Uterus (tissue), 4 donors: Measurements from ENCODE around the gene CD1D. TPM values are rescaled to one million over a fixed set of nuclear protein-coding genes. Genes with fewer than 3 reads are reported as not detected.

Experiments
- DNase-seq, 2 donors: peaks; one replicate each; pipeline ENCODE4 v3.0.0-alpha.2; 2019 to 2020
- H3K27ac ChIP-seq, 2 donors: fragments of 200-600 bp; sonication (generic); 1 replicate in 1 of 2; 2 replicates in 1 of 2; pipeline ENCODE4 v1.5.1; 2016 to 2018
- H3K27me3 ChIP-seq, 2 donors: fragments of 200-600 bp; sonication (generic); one replicate each; pipeline ENCODE4 v1.5.1; 2018 to 2019; ENCODE audit warnings: control low read depth in 1 of 2
- H3K36me3 ChIP-seq, 2 donors: fragments of 200-600 bp; sonication (generic); one replicate each; pipeline ENCODE4 v1.5.1; 2019; ENCODE audit warnings: control low read depth in 1 of 2
- H3K4me1 ChIP-seq, 2 donors: fragments of 200-600 bp; sonication (generic); one replicate each; pipeline ENCODE4 v1.5.1; 2018 to 2019; ENCODE audit warnings: control low read depth in 1 of 2
- H3K4me3 ChIP-seq, 2 donors: fragments of 200-600 bp; sonication (generic); 1 replicate in 1 of 2; 2 replicates in 1 of 2; pipeline ENCODE4 v1.5.1; 2018 to 2019; ENCODE audit warnings: mild to moderate bottlenecking in 1 of 2
- H3K9me3 ChIP-seq, 2 donors: fragments of 200-600 bp; sonication (generic); one replicate each; pipeline ENCODE4 v1.5.1; 2019; ENCODE audit warnings: control low read depth in 1 of 2
- POLR2A ChIP-seq, 2 donors: fragments of 450-650 bp; IDR thresholded peaks; one replicate each; pipeline ENCODE4 v1.6.1; 2016; ENCODE audit warnings: antibody characterized with exemption in 2 of 2, mild to moderate bottlenecking in 1 of 2, moderate library complexity in 1 of 2
- intact Hi-C: fragments of 100-400 bp; cut with DNase I; formaldehyde crosslinking; loops from one replicate; pipeline ENCODE4 v1.15.1; 2023; ENCODE audit warnings: low total_unique reads
- total RNA-seq, 4 donors: library from RNA; depleted of rRNA in 3 of 4; stranded (reverse); fragments of >200 nt in 3 of 4; gene quantifications; one replicate each; pipeline versions ENCODE4 v1.1.0 to v1.2.4, GENCODE V29; 2014 to 2023
- TF ChIP-seq, protein P1 (sequence below), 4 experiments: fragments of 200-600 bp in 2 of 4; fragments of 450-650 bp in 2 of 4; sonication (generic) in 2 of 4; IDR thresholded peaks; one replicate each; pipeline ENCODE4 v1.5.1; 2016 to 2019; ENCODE audit warnings: antibody characterized with exemption in 4 of 4, mild to moderate bottlenecking in 2 of 4, moderate library complexity in 1 of 4
- donor health status: DM: yes; HTN: yes; CAD: no.

Gene CD1D
- total RNA-seq, 4 donors from 2014 or later, result 1.5 to 3.4 (median 1.8) TPM

DNA sequence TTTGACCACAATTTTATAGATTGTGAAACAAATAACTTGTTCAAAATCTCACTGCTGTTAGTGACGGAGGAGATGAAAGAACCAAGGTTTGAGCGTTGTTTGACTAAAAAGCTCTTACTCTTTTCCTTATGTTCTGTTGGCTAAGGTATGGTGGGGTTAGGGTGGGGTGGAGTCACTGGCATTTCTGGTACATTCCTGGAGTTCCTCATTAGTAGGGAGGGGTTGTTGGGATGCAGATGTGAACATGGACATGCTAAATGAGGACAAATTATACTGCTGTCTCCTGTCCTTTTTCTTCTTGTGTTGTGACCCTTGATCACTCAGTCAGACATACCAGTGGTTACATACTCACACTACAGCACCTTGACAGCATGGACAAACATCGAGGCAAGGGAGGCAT is 26.2 kb upstream of the CD1D start:
- Histone ChIP-seq H3K4me3 (no peak overlapping the region), H3K36me3 (no peaks in the 10 kb centered on the region), H3K4me1 (peaks cover 0 to 5% of the 10 kb centered on the region in 2 donors), H3K27ac (no peak overlapping the region), H3K27me3 (no peaks in the 10 kb centered on the region), H3K9me3 (no peaks in the 10 kb centered on the region)
- intact Hi-C loops, result no loop called here
- TF ChIP-seq POLR2A (IDR thresholded peaks at IDR 0.05), result no peak
- TF ChIP-seq, protein P1, sequence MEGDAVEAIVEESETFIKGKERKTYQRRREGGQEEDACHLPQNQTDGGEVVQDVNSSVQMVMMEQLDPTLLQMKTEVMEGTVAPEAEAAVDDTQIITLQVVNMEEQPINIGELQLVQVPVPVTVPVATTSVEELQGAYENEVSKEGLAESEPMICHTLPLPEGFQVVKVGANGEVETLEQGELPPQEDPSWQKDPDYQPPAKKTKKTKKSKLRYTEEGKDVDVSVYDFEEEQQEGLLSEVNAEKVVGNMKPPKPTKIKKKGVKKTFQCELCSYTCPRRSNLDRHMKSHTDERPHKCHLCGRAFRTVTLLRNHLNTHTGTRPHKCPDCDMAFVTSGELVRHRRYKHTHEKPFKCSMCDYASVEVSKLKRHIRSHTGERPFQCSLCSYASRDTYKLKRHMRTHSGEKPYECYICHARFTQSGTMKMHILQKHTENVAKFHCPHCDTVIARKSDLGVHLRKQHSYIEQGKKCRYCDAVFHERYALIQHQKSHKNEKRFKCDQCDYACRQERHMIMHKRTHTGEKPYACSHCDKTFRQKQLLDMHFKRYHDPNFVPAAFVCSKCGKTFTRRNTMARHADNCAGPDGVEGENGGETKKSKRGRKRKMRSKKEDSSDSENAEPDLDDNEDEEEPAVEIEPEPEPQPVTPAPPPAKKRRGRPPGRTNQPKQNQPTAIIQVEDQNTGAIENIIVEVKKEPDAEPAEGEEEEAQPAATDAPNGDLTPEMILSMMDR (IDR thresholded peaks at IDR 0.05), result no peak
- DNase-seq, result no peak

DNA sequence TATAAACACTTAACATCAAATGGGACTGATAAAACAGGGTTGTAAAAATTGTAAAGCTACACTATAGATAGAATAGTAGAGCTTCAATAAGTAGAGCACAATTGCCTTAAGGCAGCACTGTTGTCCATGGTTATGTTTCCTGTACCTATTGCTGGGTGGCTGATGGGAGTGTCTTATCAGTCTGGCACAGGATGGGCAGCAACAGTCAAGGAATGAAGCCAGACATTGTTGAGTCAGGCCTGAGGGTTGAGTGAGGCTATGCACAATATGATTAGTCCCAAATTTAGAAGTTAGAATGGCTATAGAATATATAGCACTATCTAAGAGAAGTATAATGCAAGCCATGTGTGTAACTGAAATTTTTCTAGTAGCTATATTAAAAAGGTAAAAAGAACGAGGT is 25.0 kb upstream of the CD1D start:
- DNase-seq, result no peak
- intact Hi-C loops, result no loop called here
- Histone ChIP-seq H3K4me1 (no peaks in the 10 kb centered on the region), H3K9me3 (no peaks in the 10 kb centered on the region), H3K27ac (no peak overlapping the region), H3K4me3 (no peak overlapping the region), H3K27me3 (no peaks in the 10 kb centered on the region), H3K36me3 (no peaks in the 10 kb centered on the region)
- no peak for TF ChIP-seq POLR2A (IDR thresholded peaks at IDR 0.05)
- TF ChIP-seq, protein P1 (IDR thresholded peaks at IDR 0.05), result no peak

DNA sequence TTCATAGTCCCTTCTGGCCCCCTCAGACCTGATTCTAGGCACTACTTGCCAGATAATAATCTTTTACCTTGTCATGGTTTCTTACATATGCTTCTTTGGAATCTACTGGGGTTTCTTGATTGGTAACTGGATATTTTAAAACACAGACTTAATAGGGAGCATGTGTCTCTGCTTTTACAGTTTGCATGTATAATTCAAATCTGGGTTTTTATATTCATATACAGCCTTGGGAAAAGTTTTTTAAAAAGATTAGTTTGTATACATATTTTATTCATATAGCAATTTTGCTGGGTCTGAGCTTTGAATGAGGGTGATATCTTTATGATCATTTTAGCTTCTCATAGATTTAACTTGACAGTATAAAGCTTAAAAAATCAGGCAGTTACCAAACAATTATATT is 21.1 kb upstream of the CD1D start:
- Histone ChIP-seq H3K9me3 (no peaks in the 10 kb centered on the region), H3K36me3 (no peaks in the 10 kb centered on the region), H3K27me3 (no peaks in the 10 kb centered on the region), H3K4me3 (no peak overlapping the region), H3K27ac (no peak overlapping the region), H3K4me1 (no peaks in the 10 kb centered on the region)
- TF ChIP-seq, protein P1 (IDR thresholded peaks at IDR 0.05), result no peak
- TF ChIP-seq POLR2A (IDR thresholded peaks at IDR 0.05), result no peak
- DNase-seq, result no peak
- intact Hi-C loops, result no loop called here

DNA sequence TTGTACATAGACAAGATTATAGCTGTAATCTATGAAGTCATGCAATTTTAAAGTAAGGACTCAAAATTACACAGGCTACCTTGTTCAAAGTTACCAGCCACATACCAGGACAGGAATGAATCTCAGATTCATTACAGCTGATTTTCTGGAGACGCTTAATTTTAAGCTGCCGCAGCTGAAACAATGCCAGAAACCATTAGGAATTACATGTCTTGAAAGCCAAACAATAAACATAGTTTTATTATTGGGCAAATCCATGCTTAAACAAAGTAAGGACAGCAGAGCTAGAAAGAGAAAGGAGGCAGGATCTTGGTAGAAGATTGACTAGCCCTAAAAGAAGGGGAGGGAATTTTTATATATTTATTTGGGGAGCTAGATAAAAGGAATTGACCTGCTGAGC is 19.2 kb upstream of the CD1D start:
- Histone ChIP-seq H3K27me3 (no peaks in the 10 kb centered on the region), H3K9me3 (no peaks in the 10 kb centered on the region), H3K27ac (no peak overlapping the region), H3K4me3 (no peak overlapping the region), H3K36me3 (no peaks in the 10 kb centered on the region), H3K4me1 (no peaks in the 10 kb centered on the region)
- intact Hi-C loops, result no loop called here
- TF ChIP-seq POLR2A (IDR thresholded peaks at IDR 0.05), result no peak
- TF ChIP-seq, protein P1 (IDR thresholded peaks at IDR 0.05), result no peak
- DNase-seq, result no peak

DNA sequence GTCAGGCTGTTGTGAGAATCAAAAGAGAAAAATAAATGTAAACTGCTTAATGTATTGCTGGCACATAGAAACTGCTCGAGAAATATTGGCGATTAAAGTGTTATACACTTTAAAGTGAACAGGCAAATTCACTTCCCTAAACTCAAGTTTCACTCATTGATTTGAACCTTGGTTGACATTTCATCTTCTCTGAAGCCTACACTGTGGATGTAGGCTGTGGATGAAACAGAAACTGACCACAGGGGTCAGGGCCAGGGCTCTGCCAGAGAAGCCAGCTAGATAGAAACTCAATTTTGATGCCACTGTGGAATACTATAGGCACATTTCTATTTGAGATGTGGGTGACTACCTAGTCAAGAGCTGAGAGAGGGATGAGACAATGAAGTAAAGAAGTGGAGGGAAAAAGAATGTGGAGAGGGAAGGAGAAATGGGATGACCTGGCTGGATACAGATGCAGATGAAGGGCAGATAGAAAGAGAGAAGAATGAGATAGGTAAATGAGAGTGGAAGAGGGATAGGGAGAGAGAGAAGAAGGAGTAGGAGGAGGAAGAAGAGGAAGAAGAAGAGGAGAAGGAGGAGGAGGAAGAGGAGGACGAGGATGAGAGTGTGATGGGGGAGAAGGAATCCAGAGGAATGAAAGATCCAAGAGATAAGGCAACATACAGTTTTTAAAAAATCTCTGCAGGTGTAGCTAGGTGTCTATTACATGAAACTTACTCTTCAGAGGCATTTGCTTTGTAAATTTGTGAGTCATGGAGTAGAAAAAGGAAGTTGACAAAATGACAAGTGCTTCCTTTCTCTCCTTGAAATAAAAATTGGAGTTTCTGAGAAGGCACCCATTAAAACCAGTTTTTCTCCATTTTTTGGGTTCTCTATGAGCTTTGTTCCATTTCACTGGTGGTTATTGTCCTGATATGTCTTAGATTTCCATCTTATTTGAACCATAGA is 17.4 kb upstream of the CD1D start:
- intact Hi-C loops, result no loop called here
- TF ChIP-seq, protein P1 (IDR thresholded peaks at IDR 0.05), result no peak
- no peak for TF ChIP-seq POLR2A (IDR thresholded peaks at IDR 0.05)
- Histone ChIP-seq H3K4me3 (no peak overlapping the region), H3K9me3 (no peaks in the 10 kb centered on the region), H3K27me3 (no peaks in the 10 kb centered on the region), H3K4me1 (no peaks in the 10 kb centered on the region), H3K36me3 (no peaks in the 10 kb centered on the region), H3K27ac (no peak overlapping the region)
- no peak for DNase-seq
